Heart left ventricle (tissue), 16 donors: ENCODE measurements around the gene RPL29. TPM values are rescaled to one million over a fixed set of nuclear protein-coding genes. Genes with fewer than 3 reads are reported as not detected.

ENCODE experiments used
- ATAC-seq, 4 donors: fragments of 200-7000 bp; cut with Tn5 transposase; one replicate each; pipeline ENCODE4 v1.9.1; 2020 to 2022; ENCODE audit warnings: moderate library complexity in 4 of 4, mild to moderate bottlenecking in 3 of 4, moderate number of reproducible peaks in 1 of 4
- DNase-seq, 5 donors: peaks; one replicate each; pipeline ENCODE4 v3.0.0-alpha.2; 2020
- H3K27ac ChIP-seq, 12 donors: fragments of 200-600 bp; sonication (generic) in 4 of 12; one replicate each; pipeline versions ENCODE4 v1.5.0 to v1.8.0; 2016 to 2022; ENCODE audit warnings: mild to moderate bottlenecking in 2 of 12
- H3K27me3 ChIP-seq, 9 donors: fragments of 200-600 bp; sonication (generic) in 2 of 9; one replicate each; pipeline versions ENCODE4 v1.5.1 to v1.8.0; 2016 to 2022; ENCODE audit warnings: mild to moderate bottlenecking in 3 of 9
- H3K36me3 ChIP-seq, 9 donors: fragments of 200-600 bp; sonication (generic) in 2 of 9; one replicate each; pipeline versions ENCODE4 v1.5.0 to v1.8.0; 2018 to 2022; ENCODE audit warnings: mild to moderate bottlenecking in 2 of 9
- H3K4me1 ChIP-seq, 12 donors: fragments of 200-600 bp; sonication (generic) in 4 of 12; one replicate each; pipeline versions ENCODE4 v1.5.0 to v1.8.0; 2016 to 2022; ENCODE audit warnings: mild to moderate bottlenecking in 3 of 12
- H3K4me3 ChIP-seq, 12 donors: fragments of 200-600 bp; sonication (generic) in 4 of 12; one replicate each; pipeline versions ENCODE4 v1.5.0 to v1.8.0; 2017 to 2022; ENCODE audit warnings: mild to moderate bottlenecking in 9 of 12, moderate library complexity in 4 of 12
- H3K9me3 ChIP-seq, 12 donors: fragments of 200-600 bp; sonication (generic) in 4 of 12; one replicate each; pipeline versions ENCODE4 v1.5.0 to v1.8.0; 2016 to 2022; ENCODE audit warnings: mild to moderate bottlenecking in 1 of 12
- POLR2A ChIP-seq, 2 donors: fragments of 450-650 bp; IDR thresholded peaks; one replicate each; pipeline ENCODE4 v1.6.1; 2017; ENCODE audit warnings: antibody characterized with exemption in 2 of 2, mild to moderate bottlenecking in 2 of 2, moderate library complexity in 2 of 2
- WGBS, 4 donors: extraction: QIAGEN DNeasy Blood & Tissue Kit in 2 of 4; methylation state at CpG; one replicate each; pipeline versions ENCODE4 v1.1.5 to v1.1.7; 2013 to 2018; 5-methylcytosine and 5-hydroxymethylcytosine counted together
- intact Hi-C, 10 donors: fragments of 100-400 bp; cut with DNase I; formaldehyde crosslinking; loops; one replicate each; pipeline versions ENCODE4 v1.11.1 to v1.14.2; 2022
- polyA plus RNA-seq, 2 donors: library from polyadenylated mRNA; stranded (reverse); fragments of 200-250 nt; gene quantifications; one replicate each; pipeline ENCODE4 v1.2.3, GENCODE V29; 2013
- total RNA-seq, 9 donors: library from RNA; depleted of rRNA in 2 of 9; stranded (reverse); fragments of >200 nt in 2 of 9; fragmentation: NEBNext Ultra II Directional in 3 of 9; extraction: Animal tissue kit (Norgen Biotek cat#: 25700) in 3 of 9; gene quantifications; one replicate each; pipeline versions ENCODE4 v1.1.0 to v1.2.4, GENCODE V29; 2016 to 2023
- TF ChIP-seq, protein P1 (sequence below), 12 donors: fragments of 200-600 bp; sonication (generic) in 4 of 12; IDR thresholded peaks; one replicate each; pipeline versions ENCODE4 v1.5.0 to v1.8.0; 2018 to 2022; ENCODE audit warnings: antibody characterized with exemption in 12 of 12, mild to moderate bottlenecking in 5 of 12
- donor health status: ischemic (EF 13 %, LVEDD 7.1; RV severe dilation, severe dysfunction).
- donor health status: healthy with polysubstance abuse.
- donor health status: DM: no; HTN: yes; CAD: no.
- donor health status: DM: no; HTN: no; CAD: no.
- donor health status: ischemic (EF 25% LVEDD 6.9; RV normal size, moderate dysfunction).
- donor health status: ischemic (EF 25% LVEDD 5.7; RV mildly dilated, moderate dysfunction).
- donor health status: healthy.
- donor health status: DM: yes; HTN: yes; CAD: no.
- donor health status: ischemic (EF 35%, LVEDD 5.7; RV mildly dilated, moderate dysfunction).
- donor health status: nonischemic (EF 11% LVEDD 7.7; RV severe dilation, severe dysfunction).
- donor health status: DM: yes; HTN: yes; CAD: no.
- donor health status: PGD.
- donor health status: ischemic (EF 29% LVEDD 5.4; RV normal size, mild dysfunction).
- donor health status: nonischemic (EF 23%, LVEDD 6.1; RV moderate dilation, normal function).

RPL29 gene
- total and polyA plus RNA-seq, 11 donors, result 515 to 1,405 (median 731) TPM

DNA sequence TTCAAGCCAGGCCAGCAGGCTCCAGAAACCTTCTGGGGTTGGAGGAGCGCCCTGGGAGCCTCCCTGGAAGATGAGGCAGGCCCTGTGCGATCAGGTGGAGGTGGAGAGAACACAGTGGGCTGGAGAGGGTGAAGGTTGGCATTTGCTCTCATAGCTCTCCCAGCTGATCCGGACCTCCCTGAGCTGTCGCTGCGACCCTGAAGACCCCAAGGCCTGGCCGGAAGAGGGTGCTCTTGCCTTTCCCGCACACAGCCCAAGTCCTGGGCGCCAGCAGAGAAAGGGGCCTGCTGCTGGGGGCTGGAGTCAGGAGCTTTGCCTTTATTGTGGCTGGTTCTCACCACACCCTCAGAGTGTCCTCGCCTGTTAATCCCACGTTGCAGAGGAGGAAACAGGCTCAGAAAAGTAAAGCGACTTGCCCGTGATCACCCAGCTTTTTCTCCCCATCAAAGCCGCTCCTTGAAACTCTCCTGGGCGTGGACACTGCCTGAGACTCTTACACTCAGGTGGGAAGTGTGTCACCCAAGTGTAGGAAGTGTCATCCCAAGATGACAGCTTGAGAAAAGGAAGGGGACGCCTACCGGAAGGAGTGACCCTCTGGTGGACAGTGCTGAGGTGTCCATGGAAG, 8.6 kb upstream of the RPL29 start:
- no peak for TF ChIP-seq POLR2A (IDR thresholded peaks at IDR 0.05)
- TF ChIP-seq, protein P1, sequence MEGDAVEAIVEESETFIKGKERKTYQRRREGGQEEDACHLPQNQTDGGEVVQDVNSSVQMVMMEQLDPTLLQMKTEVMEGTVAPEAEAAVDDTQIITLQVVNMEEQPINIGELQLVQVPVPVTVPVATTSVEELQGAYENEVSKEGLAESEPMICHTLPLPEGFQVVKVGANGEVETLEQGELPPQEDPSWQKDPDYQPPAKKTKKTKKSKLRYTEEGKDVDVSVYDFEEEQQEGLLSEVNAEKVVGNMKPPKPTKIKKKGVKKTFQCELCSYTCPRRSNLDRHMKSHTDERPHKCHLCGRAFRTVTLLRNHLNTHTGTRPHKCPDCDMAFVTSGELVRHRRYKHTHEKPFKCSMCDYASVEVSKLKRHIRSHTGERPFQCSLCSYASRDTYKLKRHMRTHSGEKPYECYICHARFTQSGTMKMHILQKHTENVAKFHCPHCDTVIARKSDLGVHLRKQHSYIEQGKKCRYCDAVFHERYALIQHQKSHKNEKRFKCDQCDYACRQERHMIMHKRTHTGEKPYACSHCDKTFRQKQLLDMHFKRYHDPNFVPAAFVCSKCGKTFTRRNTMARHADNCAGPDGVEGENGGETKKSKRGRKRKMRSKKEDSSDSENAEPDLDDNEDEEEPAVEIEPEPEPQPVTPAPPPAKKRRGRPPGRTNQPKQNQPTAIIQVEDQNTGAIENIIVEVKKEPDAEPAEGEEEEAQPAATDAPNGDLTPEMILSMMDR (IDR thresholded peaks at IDR 0.05), result peak; percentile 38 to 85 (median 78)
- peak overlapping the region in 7 of 12 donors; percentile 8 to 82 (median 68) for H3K27ac ChIP-seq
- ATAC-seq (peak; percentile 65 to 80 (median 74)), DNase-seq (peak; percentile 63 to 80 (median 72))
- no peak overlapping the region for H3K4me3 ChIP-seq
- WGBS, 4 donors, result 32 to 49% (median 40%) methylated on average over 15 to 16 of the region's 16 CpGs
- no peaks in the 10 kb centered on the region for H3K27me3 ChIP-seq
- intact Hi-C loops, result loop anchor here (1.0 to 10.0 kb wide), 11 partner anchors 49 to 341 kb away; no protein-coding TSS in a partner anchor
- no peaks in the 10 kb centered on the region for H3K36me3 ChIP-seq
- peaks cover 16 to 47% (median 34%) of the 10 kb centered on the region in 12 donors for H3K4me1 ChIP-seq
- H3K9me3 ChIP-seq, result no peaks in the 10 kb centered on the region

DNA sequence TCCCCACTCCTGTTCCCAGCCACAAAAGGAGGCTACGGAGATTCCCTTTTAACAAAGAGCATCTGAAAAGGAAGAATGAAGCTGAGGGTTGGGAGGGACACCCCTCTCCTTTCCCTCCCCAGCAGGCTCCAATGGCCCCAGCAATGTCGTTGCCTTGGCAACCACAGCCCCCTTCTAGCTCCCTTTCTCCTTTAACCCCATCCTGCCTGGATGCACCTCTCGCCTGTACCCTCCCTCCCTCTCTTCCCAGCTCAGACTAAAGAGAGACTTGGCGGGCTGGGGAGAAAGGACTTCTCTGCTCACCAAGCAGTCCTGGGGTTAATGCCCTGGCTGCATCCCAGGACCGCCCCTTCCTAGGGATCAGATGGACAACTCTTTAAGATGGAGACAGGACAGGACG, 7.1 kb upstream of the RPL29 start:
- no peak overlapping the region for H3K27ac ChIP-seq
- no peak overlapping the region for H3K4me3 ChIP-seq
- intact Hi-C loops, result loop anchor here in 9 of 10 donors (5.0 to 10.0 kb wide), 5 partner anchors 120 to 342 kb away; no protein-coding TSS in a partner anchor
- TF ChIP-seq, protein P1 (IDR thresholded peaks at IDR 0.05), result no peak
- TF ChIP-seq POLR2A (IDR thresholded peaks at IDR 0.05), result no peak
- peaks cover 16 to 45% (median 34%) of the 10 kb centered on the region in 12 donors for H3K4me1 ChIP-seq
- ATAC-seq (no peak), DNase-seq (no peak)
- no peaks in the 10 kb centered on the region for H3K27me3 ChIP-seq
- no peaks in the 10 kb centered on the region for H3K9me3 ChIP-seq
- WGBS, 4 donors, result 75 to 80% (median 78%) methylated on average over 6 of the region's 6 CpGs
- no peaks in the 10 kb centered on the region for H3K36me3 ChIP-seq

DNA sequence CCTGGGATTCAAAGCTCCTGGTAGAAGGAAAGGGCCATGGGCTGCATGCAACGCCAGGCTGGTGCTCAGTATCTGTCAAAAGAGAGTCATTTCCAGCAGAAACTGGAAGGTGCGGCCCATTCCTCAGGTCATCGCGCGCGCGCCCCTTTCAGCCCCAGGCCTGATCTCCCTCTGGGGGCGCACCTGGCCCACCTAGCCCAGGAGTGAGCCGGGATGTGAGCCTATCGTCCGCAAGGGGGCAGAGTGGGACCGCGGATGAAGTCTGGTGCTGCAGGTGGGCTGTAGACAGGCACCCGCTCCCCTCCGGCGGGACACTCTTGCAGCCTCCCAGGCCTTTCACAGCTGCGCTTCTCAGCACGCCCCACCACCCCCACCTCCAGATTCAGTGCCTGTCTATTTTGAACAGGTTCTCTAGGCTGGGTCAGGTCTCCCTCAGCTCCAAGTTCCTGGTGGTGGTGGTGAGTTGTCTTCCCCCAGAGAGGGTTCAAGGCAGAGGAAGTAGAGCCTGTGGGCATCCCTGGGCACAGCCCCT, 5.8 kb upstream of the RPL29 start:
- no peaks in the 10 kb centered on the region for H3K36me3 ChIP-seq
- intact Hi-C loops, result loop anchor here in 9 of 10 donors (1.0 to 10.0 kb wide), 9 partner anchors 121 to 343 kb away; no protein-coding TSS in a partner anchor
- 1 to 2% (median 2%) methylated on average over 16 to 18 of the region's 18 CpGs for WGBS, 4 donors
- no peaks in the 10 kb centered on the region for H3K27me3 ChIP-seq
- ATAC-seq (peak; percentile 35 to 67 (median 63)), DNase-seq (peak; percentile 69 to 88 (median 74))
- no peak overlapping the region for H3K27ac ChIP-seq
- TF ChIP-seq, protein P1 (IDR thresholded peaks at IDR 0.05), result peak; percentile 76 to 96 (median 90)
- TF ChIP-seq POLR2A (IDR thresholded peaks at IDR 0.05), result no peak
- H3K4me3 ChIP-seq, result no peak overlapping the region
- peaks cover 13 to 34% (median 31%) of the 10 kb centered on the region in 12 donors for H3K4me1 ChIP-seq
- no peaks in the 10 kb centered on the region for H3K9me3 ChIP-seq

DNA sequence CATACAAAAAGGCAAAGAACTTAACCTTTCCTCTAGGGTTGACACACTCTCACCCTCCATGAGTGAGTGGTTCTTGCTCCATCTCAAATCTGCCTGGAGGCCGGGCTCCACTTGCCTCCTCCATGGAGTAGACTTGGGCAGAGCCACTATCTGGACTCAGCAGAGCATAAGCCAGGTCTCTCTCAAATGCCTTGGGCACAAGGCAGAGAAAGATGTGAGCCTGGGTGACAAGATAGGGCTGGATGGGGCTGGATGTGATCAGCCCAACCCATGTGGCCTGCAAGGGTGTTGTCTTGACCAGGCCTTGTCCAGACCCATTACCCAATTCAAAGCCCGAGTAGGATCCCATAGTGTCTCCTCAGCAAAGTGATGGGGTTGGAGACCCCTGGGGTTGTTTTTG, 4.2 kb upstream of the RPL29 start:
- Histone ChIP-seq H3K27ac (no peak overlapping the region), H3K4me3 (no peak overlapping the region), H3K36me3 (peaks cover 0 to 4% (median 2%) of the 10 kb centered on the region in 9 donors), H3K4me1 (peaks cover 0 to 25% (median 18%) of the 10 kb centered on the region in 12 donors), H3K9me3 (no peaks in the 10 kb centered on the region), H3K27me3 (no peaks in the 10 kb centered on the region)
- 57 to 85% (median 83%) methylated on average over 2 of the region's 2 CpGs for WGBS, 4 donors
- DNase-seq (no peak), ATAC-seq (no peak)
- TF ChIP-seq, protein P1 (IDR thresholded peaks at IDR 0.05), result no peak
- no peak for TF ChIP-seq POLR2A (IDR thresholded peaks at IDR 0.05)
- intact Hi-C loops, result loop anchor here (2.0 to 10.0 kb wide), 9 partner anchors 122 to 345 kb away; partner anchors contain the start of gene GLYCTK (in 1 of the 10)
